GM23338 (cell line): Measurements from ENCODE around the gene MLANA.

Experiments used
- CREB1 ChIP-seq: fragments of 250-450 bp; sonication (Bioruptor Pico); IDR thresholded peaks from 2 replicates; pipeline ENCODE4 v1.5.0; 2020; ENCODE audit warnings: low read depth, mild to moderate bottlenecking, moderate library complexity
- CTCF ChIP-seq, 2 experiments: fragments of 200-600 bp in 1 of 2; sonication (generic) in 1 of 2; conservative IDR thresholded peaks; 2 replicates each; pipeline versions ENCODE4 v1.5.1 to v1.6.1; 2016 to 2017; ENCODE audit warnings: antibody characterized with exemption in 2 of 2, low read depth in 2 of 2, mild to moderate bottlenecking in 2 of 2, moderate library complexity in 1 of 2
- ETS1 ChIP-seq: IDR thresholded peaks from 2 replicates; pipeline ENCODE4 v1.6.1; 2016; ENCODE audit warnings: antibody characterized with exemption
- EZH2 ChIP-seq: fragments of 200-600 bp; sonication (generic); IDR thresholded peaks from one replicate; pipeline ENCODE4 v1.8.0; 2017; ENCODE audit warnings: antibody characterized with exemption, mild to moderate bottlenecking, low read depth; ENCODE audit not compliant: unreplicated experiment
- EZH2phosphoT487 ChIP-seq: fragments of 200-600 bp; sonication (generic); IDR thresholded peaks from one replicate; pipeline ENCODE4 v1.8.1; 2018; ENCODE audit warnings: antibody characterized with exemption; ENCODE audit not compliant: unreplicated experiment
- POLR2AphosphoS5 ChIP-seq: IDR thresholded peaks from 2 replicates; pipeline ENCODE4 v1.6.1; 2016; ENCODE audit warnings: antibody characterized with exemption, low read depth
- REST ChIP-seq: IDR thresholded peaks from one replicate; pipeline ENCODE4 v1.6.1; 2018; ENCODE audit warnings: antibody characterized with exemption; ENCODE audit not compliant: unreplicated experiment

GRCh38 chr9:5846501-5846921 lies 44.2 kb upstream of the MLANA start:
- no peak for TF ChIP-seq EZH2
- TF ChIP-seq CTCF (conservative IDR thresholded peaks at IDR 0.05; ENCODE audit: low read depth in 2 of 2) = no peak
- TF ChIP-seq EZH2phosphoT487 = no peak
- no peak for TF ChIP-seq POLR2AphosphoS5
- no peak for TF ChIP-seq REST
- no peak for TF ChIP-seq ETS1
- no peak for TF ChIP-seq CREB1 (CRISPR knock-in tag)
